Neural progenitor cell (in vitro differentiated cells): ENCODE measurements around the gene ASB8.

Source experiments
- CTCF ChIP-seq: fragments of 200-600 bp; sonication (generic); IDR thresholded peaks from 2 replicates; pipeline ENCODE4 v1.5.1; 2017; ENCODE audit warnings: antibody characterized with exemption, mild to moderate bottlenecking
- EZH2 ChIP-seq: fragments of 200-600 bp; sonication (generic); IDR thresholded peaks from 2 replicates; pipeline ENCODE4 v1.6.1; 2017; ENCODE audit warnings: antibody characterized with exemption, mild to moderate bottlenecking, moderate library complexity

GRCh38 chr12:48104531-48104930 lies 52.8 kb downstream of the ASB8 start:
- TF ChIP-seq CTCF: no peak
- TF ChIP-seq EZH2: no peak
